NCI-H1092 treated with DMSO at 0.1 percent for 48 hours (cell line): ENCODE measurements around the gene C5AR2.
A peak's percentile ranks its signal among the peaks of the same experiment; 100 is the strongest.
"Not testable (repeated sequence)": the region's sequence is repeated elsewhere in the genome, so short reads cannot be mapped to it uniquely, and the experiment has no call there.

ENCODE experiments used
- DNase-seq: peaks from one replicate; lab custom pipeline; 2025; lab: John Stamatoyannopoulos, UW

The C5AR2 gene

DNA sequence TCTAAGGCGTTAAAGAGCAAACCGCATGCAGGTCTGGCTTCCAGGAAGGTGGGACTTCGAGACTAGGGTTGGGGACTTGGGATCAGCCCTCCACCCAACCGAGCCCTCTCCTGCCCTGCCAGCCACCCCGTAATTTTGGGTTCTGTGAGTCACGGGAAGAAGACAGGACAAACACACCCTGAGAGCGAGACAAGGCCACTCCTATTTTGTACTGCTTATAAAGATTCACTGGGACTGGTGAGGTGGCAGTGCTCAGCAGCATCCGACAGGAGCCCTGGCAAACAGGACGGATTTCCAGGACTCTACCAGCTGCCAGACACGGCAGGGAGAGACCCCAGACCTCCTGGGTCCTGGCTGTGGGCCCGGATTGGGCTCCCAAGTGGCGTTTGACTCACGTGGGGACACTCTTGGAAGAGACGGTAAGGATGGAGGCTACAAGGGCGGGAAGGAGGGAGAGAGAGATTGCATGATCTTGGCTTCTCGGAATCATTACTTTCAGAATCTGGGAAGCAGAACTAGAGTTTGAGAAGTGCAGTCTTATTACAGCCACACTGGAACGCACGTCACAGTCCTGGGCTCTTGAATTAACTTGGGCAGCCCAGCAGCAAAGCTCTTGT, at the start of gene C5AR2:
TSS of gene C5AR2 (plus strand) at position 245 of the 617 bp plus-strand sequence. CDS start 8,625 bp downstream, outside the sequence.
- DNase-seq, result no peak

DNA sequence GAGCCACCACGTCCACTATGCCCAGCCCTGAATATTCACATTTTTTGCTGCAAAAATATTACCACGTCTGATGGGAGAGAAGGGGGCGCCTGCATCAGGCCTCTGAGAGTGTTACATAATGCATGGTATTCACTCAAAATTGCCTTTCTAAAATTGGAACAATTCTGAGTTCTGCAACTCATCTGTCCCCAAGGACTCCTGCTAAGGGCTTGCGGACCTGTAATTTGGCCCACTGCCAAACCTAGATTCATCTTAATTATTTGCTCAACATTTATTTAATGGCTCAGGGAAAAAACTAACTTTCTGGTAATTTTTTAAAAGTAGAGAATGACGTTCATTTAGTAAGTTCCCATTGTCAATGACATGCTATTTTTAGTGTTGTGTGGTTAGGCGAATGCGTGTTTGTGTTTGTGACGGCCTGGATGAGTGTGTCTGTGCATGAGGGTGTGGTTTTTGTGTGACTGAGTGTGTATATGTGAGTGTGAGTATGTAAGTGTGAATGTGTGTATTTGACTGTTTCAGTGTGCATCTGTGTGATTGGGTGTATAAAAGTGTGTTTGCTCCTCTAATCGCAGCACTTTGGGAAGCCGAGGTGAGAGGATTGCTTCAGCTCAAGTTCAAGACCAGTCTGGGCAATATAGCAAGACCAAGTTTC, 48.4 kb upstream of the C5AR2 start:
- DNase-seq, result no peak

DNA sequence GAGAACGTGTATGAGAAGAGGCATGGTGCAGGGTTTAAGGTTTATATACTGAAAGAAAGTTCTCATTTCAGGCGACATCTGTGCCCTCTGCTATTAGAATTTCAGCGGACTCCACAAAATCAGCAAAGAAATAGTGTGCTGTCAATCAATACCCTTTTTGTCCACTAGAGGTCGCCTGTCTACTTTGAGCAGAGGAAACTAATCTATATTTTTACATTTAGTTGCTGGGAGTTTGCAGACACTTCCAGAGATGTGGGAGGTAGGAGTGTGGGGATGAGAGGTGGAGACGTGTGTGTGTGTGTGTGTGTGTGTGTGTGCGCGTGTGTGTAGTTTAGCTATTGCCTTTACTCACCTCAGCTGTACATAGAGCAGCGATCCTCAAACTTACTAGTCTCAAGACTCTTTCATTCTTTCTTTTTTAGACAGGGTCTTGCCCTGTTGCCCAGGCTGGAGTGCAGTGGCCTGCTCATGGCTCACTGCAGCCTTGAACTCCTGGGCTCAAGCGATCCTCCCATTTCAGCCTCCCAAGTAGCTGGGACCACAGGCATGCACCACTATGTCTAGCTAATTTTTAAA, 47.6 kb upstream of the C5AR2 start:
- DNase-seq, result peak; percentile 23

DNA sequence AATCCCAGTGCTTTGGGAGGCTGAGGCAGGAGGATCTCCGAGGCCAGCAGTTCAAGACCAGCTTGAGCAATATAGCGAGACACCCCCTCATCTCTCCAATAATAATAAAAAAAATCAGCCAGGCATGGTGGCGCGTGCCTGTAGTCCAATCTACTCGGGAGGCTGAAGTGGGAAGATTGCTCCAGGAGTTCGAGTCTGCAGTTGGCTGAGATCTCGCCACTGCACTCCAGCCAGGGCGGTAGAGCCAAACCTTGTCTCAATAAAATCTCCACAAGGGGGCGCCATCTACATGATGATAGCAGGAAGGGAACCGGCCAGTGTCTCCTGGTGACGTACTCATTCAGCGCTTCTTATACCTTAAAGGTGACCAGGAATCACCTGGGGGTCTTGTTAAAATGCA, 35.9 kb upstream of the C5AR2 start:
- DNase-seq, result peak; percentile 62

DNA sequence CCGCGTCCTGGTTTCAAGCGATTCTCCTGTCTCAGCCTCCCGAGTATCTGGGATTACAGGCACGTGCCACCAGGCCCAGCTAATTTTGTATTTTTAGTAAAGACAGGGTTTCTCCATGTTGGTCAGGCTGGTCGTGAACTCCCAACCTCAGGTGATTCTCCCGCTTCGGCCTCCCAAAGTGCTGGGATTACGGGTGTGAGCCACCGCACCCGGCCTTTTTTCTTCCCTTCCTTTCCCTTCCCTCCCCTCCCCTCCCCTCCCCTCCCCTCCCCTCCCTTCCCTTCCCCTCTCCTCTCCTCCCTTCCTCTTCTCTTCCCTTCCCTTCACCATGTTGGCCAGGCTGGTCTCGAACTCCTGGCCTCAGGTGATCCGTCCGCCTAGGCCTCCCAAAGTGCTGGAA, 31.1 kb upstream of the C5AR2 start:
- DNase-seq, result not testable (repeated sequence)

DNA sequence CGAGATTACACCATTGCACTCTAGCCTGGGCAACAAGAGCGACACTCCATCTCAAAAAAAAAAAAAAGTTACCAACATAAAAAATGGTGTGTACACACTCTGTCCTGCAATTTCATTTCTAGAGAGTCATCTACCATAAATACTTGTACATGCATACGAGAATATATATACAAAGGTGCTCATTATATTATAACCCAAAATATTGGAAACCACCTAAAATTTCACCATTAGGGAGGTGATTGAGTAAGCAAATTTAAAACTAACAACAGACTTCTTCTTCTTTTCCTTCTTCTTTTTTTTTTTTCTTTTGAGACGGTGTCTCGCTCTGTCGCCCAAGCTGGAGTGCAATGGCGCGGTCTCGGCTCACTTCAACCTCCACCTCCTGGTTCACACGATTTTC, 29.7 kb upstream of the C5AR2 start:
- no peak for DNase-seq

DNA sequence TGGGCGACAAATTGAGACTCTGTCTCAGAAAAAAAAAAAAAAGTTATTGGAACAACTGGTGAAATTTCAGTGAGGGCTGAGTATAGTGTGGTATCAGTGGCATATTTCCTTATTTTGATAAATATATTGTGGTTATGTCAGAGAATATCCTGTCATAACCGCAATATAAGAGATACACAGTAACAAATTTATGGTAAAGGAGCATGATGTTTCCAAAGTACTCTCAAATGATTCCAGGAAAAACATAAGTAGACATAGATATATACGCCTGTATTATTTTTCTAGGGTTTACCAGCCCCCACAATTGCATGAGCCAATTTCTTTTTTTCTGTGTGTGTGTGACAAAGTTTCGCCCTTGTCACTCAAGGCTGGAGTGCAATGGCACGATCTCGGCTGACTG, 28.0 kb upstream of the C5AR2 start:
- DNase-seq, result no peak

DNA sequence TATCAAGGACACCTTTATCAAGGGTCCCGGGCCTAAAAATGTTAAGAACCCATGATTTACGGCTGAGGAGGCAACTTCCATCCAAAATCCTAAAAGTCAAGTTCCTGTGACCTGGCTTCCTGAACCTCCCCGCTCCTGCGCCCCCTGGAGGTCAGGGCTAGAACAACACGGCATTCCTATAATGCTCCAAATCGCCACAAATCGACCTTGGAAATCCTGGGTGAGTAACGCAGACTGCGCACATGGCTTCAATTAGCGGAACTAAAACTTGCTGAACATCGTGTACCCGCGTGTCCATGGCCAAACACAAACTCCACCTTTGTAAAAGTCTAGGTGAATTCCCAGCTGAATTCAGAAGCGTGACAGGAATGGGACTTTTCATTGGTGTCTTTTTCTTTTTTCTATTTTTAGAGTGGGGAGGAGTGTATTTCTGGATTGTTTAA, 26.6 kb upstream of the C5AR2 start:
- peak; percentile 5 for DNase-seq

DNA sequence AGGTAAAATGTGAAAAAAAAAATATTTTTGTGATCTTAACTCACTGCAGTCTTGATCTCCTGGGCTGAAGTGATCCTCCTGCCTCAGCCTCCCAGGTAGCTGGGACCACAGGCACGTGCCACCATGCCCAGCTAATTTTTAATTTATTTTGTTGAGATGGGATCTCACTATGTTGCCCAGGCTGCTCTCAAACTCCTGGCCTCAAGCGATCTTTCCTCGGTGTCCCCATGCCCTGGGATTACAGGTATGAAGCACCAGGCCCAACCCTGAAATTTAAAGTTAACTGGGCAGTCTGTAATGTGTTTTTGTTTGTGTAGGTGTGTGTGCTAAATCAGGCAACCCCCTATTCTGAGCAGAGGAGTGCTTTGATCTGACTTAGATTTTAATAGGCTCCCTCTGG, 25.7 kb upstream of the C5AR2 start:
- no peak for DNase-seq

DNA sequence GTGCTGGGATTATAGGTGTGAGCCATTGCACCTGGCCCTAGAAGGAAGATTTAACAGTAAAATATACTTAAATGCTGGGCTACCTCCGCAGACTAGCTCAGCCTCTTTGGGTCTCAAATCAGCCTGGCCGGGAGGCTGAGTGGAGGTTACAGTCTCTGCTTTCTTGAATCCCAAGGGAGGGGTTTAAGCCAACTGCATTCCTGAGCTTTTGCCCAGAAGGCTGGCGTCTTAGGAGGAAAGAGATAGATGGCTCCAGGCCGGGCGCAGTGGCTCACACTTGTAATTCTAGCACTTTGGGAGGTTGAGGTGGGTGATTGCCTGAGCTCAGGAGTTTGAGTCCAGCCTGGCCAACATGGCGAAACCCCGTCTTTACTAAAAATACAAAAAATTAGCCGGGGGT, 22.9 kb upstream of the C5AR2 start:
- DNase-seq, result no peak

DNA sequence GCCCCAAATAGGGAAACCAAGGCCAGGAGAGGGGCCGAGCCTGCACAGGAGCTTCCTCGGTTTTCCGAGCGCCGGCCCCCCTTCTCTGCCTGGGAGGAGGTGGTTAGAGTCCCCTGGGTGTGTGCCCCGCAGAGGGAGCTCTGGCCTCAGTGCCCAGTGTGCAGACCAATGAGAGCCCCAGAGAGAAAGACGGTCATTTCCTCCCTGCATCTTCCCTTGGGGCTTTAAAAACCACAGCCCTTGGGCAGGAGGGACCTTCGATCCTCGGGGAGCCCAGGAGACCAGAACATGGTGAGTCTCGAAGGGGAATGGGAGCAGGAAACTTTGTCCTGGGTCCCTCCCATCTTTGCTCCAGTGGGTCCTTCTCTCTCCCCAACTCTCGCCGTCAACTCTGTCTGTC, 22.4 kb upstream of the C5AR2 start, which contains the start of gene C5AR1:
TSS of gene C5AR1 (plus strand) at position 254 of the 400 bp plus-strand sequence. CDS start at position 289, 35 bp downstream.
- no peak for DNase-seq

DNA sequence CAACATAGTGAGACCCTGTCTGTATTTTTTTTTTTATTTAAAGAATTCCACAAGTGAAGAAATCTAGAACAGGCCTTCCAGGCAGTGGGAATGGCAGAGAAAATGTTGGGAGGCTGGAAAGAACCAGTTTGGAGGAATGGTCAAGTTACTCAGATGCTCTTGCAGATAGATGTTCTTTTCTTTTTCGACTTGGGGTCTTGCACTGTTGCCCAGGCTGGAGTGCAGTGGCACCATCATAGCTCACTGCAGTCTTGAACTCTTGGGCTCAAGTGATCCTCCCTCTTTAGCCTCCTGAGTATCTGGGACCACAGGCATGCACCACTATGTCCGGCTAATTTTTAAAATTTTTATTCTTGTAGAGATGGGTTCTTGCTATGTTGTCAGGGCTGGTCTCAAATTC, 21.7 kb upstream of the C5AR2 start:
- no peak for DNase-seq

DNA sequence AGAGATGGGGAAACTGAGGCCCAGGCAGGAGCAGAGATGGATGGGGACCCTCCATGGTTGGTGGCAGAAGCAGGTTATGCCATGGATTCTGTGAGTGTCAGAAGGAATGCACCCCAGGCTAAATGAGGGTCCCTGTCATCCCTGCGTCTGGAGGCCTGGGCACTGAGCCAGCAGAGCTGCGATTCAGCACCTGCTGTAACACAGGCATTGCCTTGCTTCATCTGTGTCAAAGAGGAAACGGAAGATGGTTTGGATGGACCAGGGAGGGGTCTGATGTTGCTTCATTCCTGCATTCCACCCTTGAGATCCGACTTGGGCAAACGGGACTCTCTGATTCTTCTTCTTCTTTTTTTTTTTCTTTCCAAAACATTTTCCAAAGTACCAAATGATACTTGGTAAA, 21.2 kb upstream of the C5AR2 start:
- peak; percentile 12 for DNase-seq

DNA sequence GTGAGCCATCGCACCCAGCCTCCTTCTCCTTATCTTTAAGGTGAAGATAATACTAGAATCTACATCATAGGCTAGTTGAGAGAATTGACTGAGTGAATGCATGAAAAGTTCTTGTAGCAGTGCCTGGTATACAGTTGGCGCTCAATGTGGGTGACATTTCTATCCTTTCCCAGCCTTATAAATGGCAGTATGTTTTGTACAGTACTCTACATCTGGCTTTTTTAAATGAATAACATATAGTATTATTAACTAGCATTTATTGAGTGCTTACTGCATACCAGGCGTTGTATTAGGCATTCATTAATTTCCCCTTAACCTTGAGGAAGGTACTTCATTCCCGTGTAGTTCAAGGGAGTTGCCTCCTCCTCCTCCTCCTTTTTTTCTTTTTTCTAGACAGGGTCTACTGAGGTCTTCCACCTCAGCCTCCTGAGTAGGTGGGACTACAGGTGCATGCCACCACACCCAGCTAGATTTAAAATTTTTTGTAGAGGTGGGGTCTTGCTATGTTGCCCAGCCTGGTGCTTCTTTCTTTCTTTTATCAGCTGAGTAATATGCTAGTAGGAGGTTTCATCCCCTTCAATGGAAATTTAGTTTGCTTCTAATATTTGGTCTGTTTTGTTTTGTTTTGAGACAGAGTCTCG, 19.5 kb upstream of the C5AR2 start:
- DNase-seq, result no peak

DNA sequence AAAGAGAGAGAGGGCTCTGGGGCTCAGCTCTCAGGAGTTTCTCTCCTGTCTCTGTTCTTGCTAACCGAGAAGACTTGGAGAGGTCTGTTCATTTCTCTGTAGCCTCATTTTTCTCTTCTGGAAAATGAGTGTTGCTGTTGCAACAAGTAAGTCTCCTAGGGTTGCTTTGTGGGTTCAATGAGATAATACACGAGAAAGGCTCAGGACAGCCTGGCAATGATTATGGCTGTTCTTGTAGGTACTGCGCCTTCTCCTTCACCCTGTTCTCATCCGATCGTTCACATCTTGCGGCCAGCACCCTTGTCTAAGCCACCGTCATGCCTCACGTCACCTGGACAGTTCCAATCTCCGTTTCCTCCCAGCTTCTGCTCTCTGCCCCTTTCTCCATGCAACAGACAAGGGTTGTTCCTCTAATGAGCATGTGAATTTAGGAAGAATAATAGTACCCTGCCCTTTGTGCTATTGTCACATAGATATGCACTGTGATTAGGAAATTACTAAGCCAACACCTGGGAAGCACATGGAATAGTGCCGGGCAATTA, 18.1 kb upstream of the C5AR2 start:
- no peak for DNase-seq

DNA sequence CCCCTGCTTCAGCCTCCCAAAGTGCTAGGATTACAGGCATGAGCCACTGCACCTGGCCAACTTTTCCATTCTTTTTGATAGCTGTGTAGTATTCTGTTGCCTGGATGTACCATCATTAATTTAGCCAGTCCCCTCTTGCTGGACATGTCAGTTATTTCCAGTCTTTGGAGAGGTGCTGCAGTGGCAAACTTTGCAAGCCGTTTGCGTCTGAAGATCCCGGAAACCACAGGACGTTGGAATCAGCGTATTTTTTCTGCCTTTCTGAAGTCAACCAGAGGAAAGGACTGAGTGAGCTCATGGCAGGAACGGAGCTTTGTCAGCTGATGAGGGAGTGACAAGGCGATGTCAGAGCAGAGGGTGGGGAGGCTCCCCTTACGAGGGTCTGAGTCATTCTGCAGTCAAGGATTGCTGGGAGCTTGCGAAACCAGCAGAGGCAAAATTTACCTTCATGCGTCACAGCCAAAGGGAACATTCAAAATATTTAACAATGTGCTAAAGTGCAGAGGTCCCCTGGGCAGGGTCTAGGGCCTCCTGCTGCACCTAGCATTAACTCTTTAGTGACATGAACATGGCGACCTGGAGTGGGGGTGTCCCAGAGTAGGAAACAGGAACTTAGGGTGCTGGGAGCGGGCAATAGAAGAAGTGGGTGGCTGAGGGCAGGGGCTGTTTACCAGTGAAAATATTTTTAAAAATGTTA, 16.7 kb upstream of the C5AR2 start:
- DNase-seq, result no peak

DNA sequence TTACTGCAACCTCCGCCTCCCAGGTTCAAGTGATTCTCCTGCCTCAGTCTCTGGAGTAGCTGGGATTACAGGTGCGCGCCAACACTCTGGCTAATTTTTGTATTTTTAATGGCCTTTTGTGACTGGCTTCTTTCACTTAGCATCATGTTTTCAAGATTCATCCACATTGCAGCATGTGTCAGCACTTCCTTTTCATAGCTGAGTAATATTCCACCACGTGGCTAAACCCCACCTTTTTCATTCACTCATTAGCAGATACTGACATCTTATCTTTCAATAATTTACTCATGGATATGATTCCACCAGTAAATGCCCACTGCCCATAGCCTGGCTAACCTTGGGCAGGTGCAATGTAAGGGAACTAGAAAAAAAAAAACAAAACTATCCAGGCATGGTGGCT, 15.5 kb upstream of the C5AR2 start:
- DNase-seq, result no peak

DNA sequence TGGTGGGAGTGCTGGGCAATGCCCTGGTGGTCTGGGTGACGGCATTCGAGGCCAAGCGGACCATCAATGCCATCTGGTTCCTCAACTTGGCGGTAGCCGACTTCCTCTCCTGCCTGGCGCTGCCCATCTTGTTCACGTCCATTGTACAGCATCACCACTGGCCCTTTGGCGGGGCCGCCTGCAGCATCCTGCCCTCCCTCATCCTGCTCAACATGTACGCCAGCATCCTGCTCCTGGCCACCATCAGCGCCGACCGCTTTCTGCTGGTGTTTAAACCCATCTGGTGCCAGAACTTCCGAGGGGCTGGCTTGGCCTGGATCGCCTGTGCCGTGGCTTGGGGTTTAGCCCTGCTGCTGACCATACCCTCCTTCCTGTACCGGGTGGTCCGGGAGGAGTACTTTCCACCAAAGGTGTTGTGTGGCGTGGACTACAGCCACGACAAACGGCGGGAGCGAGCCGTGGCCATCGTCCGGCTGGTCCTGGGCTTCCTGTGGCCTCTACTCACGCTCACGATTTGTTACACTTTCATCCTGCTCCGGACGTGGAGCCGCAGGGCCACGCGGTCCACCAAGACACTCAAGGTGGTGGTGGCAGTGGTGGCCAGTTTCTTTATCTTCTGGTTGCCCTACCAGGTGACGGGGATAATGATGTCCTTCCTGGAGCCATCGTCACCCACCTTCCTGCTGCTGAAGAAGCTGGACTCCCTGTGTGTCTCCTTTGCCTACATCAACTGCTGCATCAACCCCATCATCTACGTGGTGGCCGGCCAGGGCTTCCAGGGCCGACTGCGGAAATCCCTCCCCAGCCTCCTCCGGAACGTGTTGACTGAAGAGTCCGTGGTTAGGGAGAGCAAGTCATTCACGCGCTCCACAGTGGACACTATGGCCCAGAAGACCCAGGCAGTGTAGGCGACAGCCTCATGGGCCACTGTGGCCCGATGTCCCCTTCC, 11.8 kb upstream of the C5AR2 start:
- DNase-seq, result no peak

DNA sequence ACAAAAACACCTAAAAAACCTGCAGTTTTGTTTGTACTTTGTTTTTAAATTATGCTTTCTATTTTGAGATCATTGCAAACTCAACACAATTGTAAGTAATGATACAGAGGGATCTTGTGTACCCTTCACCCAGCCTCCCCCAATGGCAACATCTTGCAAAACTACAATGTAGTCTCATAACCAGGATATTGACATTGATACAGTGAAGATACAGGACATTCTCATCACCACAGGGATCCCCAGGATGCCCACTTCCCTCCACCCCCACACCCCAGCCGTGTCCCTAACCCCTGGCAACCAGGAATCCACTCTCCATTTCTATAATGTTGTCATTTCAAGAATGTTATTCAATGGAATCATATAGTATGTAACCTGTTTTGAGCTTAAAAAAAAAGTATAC, 10.3 kb upstream of the C5AR2 start:
- DNase-seq, result no peak

DNA sequence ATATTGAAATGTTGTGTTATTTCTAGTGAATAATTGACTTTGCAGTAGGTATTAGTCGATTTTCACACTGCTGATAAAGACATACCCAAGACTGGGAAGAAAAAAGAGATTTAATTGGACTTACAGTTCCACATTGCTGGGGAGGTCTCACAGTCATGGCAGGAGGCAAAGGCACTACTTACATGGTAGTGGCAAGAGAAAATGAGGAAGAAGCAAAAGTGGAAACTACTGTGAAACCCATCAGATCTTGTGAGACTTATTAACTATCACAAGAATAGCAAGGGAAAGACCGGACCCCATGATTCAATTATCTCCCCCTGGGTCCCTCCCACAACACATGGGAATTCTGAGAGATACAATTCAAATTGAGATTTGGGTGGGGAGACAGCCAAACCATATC, 9.9 kb upstream of the C5AR2 start:
- no peak for DNase-seq

DNA sequence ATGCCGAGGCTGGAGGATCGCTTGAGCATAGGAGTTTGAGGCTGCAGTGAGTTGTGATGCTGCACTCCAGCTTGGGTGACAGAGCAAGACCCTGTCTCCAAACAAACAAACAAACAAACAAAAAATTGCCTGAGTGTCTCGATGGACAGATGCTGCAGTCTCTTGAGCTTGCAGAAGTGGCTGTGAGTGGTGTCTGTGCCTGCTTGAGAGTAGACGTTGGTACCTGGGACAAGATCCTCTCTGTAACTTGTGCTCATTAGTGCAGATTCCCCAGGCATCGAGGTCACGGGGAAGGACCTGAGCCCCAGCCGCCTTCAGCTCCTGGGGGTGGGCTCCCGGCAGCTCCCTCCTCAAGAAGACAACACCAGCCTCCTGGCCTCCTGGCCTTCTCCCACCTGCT, 8.6 kb upstream of the C5AR2 start:
- DNase-seq, result no peak
